ENCODE results near the gene PSMA2.

GRCh38 chr7:42932811-42933591 is 1.0 kb upstream of the PSMA2 start:
- TF ChIP-seq CTCF (conservative IDR thresholded peaks at IDR 0.05 in 1 of 2, IDR thresholded peaks at IDR 0.05 in 1 of 2; ENCODE audit: low read depth in 1 of 2, low read length in 2 of 2), result no peak
- no peak for TF ChIP-seq EZH2 (IDR thresholded peaks at IDR 0.05; ENCODE audit: low read length, missing control alignments)

All from fibroblast of lung (primary cell).